WERI-Rb-1 (cell line): ENCODE results near the gene ARHGEF12.

Experiments used
- DNase-seq: peaks from one replicate; pipeline ENCODE4 v3.0.0-alpha.2; 2020
- H3K27ac ChIP-seq: fragments of 250-450 bp; sonication (Bioruptor Pico); 2 replicates; pipeline ENCODE4 v1.5.1; 2020; ENCODE audit warnings: mild to moderate bottlenecking, moderate library complexity
- H3K27me3 ChIP-seq: fragments of 250-450 bp; sonication (Bioruptor Pico); 2 replicates; pipeline ENCODE4 v1.5.1; 2021; ENCODE audit warnings: mild to moderate bottlenecking, low read depth, moderate library complexity; ENCODE audit not compliant: insufficient read depth, severe bottlenecking
- H3K36me3 ChIP-seq: fragments of 250-450 bp; sonication (Bioruptor Pico); 2 replicates; pipeline ENCODE4 v1.5.1; 2020; ENCODE audit warnings: mild to moderate bottlenecking, moderate library complexity
- H3K4me3 ChIP-seq: 2 replicates; pipeline ENCODE4 v1.5.1; 2011; ENCODE audit warnings: low read depth, mild to moderate bottlenecking, control low read depth, low read length
- H3K9me3 ChIP-seq: fragments of 250-450 bp; sonication (Bioruptor Pico); 2 replicates; pipeline ENCODE4 v1.5.1; 2021; ENCODE audit warnings: mild to moderate bottlenecking, moderate library complexity; ENCODE audit not compliant: severe bottlenecking
- TF ChIP-seq, protein P1 (sequence below): IDR thresholded peaks from 2 replicates; pipeline ENCODE4 v1.5.1; 2011; ENCODE audit warnings: low read depth, mild to moderate bottlenecking, control low read depth, inconsistent platforms, low read length

The ARHGEF12 gene

GRCh38 chr11:120354779-120355178, 18.6 kb downstream of the ARHGEF12 start:
- Histone ChIP-seq H3K27ac (no peak overlapping the region), H3K36me3 (no peaks in the 10 kb centered on the region), H3K4me3 (no peak overlapping the region), H3K27me3 (no peaks in the 10 kb centered on the region), H3K9me3 (no peaks in the 10 kb centered on the region)
- TF ChIP-seq, protein P1, sequence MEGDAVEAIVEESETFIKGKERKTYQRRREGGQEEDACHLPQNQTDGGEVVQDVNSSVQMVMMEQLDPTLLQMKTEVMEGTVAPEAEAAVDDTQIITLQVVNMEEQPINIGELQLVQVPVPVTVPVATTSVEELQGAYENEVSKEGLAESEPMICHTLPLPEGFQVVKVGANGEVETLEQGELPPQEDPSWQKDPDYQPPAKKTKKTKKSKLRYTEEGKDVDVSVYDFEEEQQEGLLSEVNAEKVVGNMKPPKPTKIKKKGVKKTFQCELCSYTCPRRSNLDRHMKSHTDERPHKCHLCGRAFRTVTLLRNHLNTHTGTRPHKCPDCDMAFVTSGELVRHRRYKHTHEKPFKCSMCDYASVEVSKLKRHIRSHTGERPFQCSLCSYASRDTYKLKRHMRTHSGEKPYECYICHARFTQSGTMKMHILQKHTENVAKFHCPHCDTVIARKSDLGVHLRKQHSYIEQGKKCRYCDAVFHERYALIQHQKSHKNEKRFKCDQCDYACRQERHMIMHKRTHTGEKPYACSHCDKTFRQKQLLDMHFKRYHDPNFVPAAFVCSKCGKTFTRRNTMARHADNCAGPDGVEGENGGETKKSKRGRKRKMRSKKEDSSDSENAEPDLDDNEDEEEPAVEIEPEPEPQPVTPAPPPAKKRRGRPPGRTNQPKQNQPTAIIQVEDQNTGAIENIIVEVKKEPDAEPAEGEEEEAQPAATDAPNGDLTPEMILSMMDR = no peak
- DNase-seq = no peak

- H3K27me3 ChIP-seq = no peaks in the 10 kb centered on the region
- H3K27ac ChIP-seq = no peak overlapping the region
- no peak for DNase-seq
- TF ChIP-seq, protein P1 = no peak
- no peak overlapping the region for H3K4me3 ChIP-seq
- no peaks in the 10 kb centered on the region for H3K36me3 ChIP-seq
- no peaks in the 10 kb centered on the region for H3K9me3 ChIP-seq
Measured at GRCh38 chr11:120357620-120358019, 21.4 kb downstream of the ARHGEF12 start.

DNA sequence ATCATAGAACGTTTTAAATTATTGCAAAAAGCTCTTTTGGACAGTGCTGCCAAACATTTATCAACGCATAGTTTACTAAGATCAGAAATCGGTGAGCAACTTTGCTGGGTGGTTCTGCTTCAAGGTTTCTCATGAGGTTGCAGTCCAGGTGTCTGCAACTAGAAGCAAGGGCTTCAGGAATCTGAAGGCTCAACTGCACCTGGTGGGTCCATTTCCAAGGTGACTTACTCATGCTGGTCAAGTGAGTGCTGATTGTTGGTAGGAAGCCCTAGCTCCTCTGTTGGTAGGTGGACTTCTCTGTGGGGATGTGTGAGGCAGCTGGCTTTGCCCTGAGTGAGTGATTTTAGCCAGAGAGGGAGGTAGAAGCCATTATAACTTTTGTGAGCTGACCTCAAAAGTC, 22.5 kb downstream of the ARHGEF12 start:
- DNase-seq = no peak
- Histone ChIP-seq H3K36me3 (no peaks in the 10 kb centered on the region), H3K27me3 (no peaks in the 10 kb centered on the region), H3K27ac (no peak overlapping the region), H3K9me3 (no peaks in the 10 kb centered on the region), H3K4me3 (no peak overlapping the region)
- TF ChIP-seq, protein P1 = no peak

GRCh38 chr11:120363436-120363835, 27.2 kb downstream of the ARHGEF12 start:
- H3K27ac ChIP-seq = no peak overlapping the region
- no peaks in the 10 kb centered on the region for H3K9me3 ChIP-seq
- H3K36me3 ChIP-seq = no peaks in the 10 kb centered on the region
- no peak overlapping the region for H3K4me3 ChIP-seq
- no peak for DNase-seq
- H3K27me3 ChIP-seq = no peaks in the 10 kb centered on the region
- TF ChIP-seq, protein P1 = no peak

DNA sequence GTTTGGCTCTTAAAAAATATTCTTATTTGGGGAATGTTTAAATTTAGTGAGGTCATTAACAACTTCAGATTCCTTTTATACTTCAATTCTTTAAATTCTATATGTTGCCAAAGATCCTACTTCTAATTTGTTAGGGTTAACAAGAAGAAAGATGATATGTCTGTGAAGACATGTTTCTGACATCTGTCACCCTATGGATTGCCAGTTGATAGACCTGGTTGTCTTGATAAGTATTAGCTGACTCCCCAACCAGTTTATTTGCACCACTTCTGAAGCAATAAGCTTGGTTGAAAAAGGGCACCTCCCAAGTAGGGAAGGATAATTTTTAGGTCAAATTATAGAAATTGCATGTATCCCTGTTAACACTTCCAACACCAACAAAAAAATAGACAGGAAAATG, 29.3 kb downstream of the ARHGEF12 start:
- DNase-seq = no peak
- TF ChIP-seq, protein P1 = no peak
- Histone ChIP-seq H3K27me3 (no peaks in the 10 kb centered on the region), H3K36me3 (no peaks in the 10 kb centered on the region), H3K9me3 (no peaks in the 10 kb centered on the region), H3K4me3 (no peak overlapping the region), H3K27ac (no peak overlapping the region)

DNA sequence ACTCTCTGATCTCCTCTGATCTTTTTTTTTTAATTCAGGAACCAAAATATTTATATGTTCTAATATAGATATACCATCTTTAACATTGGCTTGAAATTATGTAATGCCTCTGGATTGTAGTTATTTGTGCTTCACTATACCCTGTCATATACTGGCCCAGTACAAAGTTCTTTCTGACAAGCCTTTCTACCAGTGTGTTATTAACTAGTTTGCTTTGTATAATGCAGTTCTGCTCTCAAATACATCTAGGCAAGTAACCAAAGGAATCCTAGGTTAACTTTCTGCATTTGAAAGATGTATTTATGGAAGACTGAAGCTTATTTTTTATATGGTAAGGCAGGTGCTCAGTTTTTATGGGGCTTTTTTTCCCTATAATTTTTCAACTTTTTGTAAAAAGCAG, 36.1 kb downstream of the ARHGEF12 start:
- DNase-seq = no peak
- H3K9me3 ChIP-seq = no peaks in the 10 kb centered on the region
- no peaks in the 10 kb centered on the region for H3K27me3 ChIP-seq
- TF ChIP-seq, protein P1 = no peak
- H3K36me3 ChIP-seq = no peaks in the 10 kb centered on the region
- no peak overlapping the region for H3K27ac ChIP-seq
- H3K4me3 ChIP-seq = no peak overlapping the region
